ENCODE data around the gene GP1BA.

DNA sequence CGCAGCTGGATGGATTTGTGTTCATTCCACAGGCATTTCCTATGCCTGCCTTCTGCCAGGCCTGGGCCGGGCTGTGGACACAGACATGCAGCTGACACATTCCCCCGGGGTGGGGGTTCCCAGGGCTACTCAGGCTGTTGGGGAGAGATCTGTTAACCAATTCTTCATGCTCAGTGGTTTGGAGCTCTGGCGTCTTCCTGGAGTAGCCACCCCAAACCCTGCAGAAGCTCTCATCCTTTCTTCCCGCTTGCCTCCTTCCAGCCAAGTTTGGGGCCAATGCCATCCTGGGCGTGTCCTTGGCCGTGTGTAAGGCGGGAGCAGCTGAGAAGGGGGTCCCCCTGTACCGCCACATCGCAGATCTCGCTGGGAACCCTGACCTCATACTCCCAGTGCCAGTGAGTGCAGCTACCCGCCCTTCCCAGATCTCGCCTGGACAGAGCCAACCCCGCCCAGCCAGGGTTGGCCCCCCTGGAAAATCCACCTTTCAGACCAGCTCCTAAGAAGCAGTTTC is 21.4 kb downstream of the GP1BA start:
- TF ChIP-seq, protein P1, sequence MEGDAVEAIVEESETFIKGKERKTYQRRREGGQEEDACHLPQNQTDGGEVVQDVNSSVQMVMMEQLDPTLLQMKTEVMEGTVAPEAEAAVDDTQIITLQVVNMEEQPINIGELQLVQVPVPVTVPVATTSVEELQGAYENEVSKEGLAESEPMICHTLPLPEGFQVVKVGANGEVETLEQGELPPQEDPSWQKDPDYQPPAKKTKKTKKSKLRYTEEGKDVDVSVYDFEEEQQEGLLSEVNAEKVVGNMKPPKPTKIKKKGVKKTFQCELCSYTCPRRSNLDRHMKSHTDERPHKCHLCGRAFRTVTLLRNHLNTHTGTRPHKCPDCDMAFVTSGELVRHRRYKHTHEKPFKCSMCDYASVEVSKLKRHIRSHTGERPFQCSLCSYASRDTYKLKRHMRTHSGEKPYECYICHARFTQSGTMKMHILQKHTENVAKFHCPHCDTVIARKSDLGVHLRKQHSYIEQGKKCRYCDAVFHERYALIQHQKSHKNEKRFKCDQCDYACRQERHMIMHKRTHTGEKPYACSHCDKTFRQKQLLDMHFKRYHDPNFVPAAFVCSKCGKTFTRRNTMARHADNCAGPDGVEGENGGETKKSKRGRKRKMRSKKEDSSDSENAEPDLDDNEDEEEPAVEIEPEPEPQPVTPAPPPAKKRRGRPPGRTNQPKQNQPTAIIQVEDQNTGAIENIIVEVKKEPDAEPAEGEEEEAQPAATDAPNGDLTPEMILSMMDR (IDR thresholded peaks at IDR 0.05) = no peak
- no peak for TF ChIP-seq POLR2AphosphoS5 (IDR thresholded peaks at IDR 0.05; ENCODE audit: low read depth, low read length)
- TF ChIP-seq, protein P2, sequence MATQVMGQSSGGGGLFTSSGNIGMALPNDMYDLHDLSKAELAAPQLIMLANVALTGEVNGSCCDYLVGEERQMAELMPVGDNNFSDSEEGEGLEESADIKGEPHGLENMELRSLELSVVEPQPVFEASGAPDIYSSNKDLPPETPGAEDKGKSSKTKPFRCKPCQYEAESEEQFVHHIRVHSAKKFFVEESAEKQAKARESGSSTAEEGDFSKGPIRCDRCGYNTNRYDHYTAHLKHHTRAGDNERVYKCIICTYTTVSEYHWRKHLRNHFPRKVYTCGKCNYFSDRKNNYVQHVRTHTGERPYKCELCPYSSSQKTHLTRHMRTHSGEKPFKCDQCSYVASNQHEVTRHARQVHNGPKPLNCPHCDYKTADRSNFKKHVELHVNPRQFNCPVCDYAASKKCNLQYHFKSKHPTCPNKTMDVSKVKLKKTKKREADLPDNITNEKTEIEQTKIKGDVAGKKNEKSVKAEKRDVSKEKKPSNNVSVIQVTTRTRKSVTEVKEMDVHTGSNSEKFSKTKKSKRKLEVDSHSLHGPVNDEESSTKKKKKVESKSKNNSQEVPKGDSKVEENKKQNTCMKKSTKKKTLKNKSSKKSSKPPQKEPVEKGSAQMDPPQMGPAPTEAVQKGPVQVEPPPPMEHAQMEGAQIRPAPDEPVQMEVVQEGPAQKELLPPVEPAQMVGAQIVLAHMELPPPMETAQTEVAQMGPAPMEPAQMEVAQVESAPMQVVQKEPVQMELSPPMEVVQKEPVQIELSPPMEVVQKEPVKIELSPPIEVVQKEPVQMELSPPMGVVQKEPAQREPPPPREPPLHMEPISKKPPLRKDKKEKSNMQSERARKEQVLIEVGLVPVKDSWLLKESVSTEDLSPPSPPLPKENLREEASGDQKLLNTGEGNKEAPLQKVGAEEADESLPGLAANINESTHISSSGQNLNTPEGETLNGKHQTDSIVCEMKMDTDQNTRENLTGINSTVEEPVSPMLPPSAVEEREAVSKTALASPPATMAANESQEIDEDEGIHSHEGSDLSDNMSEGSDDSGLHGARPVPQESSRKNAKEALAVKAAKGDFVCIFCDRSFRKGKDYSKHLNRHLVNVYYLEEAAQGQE (IDR thresholded peaks at IDR 0.05; ENCODE audit: insufficient read depth in 1 of 2, low read depth in 2 of 2, low read length in 1 of 2) = no peak
